SK-N-SH (cell line): Measurements from ENCODE around the gene TBCD.

Source experiments
- CHD2 ChIP-seq: fragments of 150-350 bp; IDR thresholded peaks from 2 replicates; pipeline ENCODE4 v1.6.1; 2018; ENCODE audit warnings: low read length; ENCODE audit not compliant: partially characterized antibody
- CTCF ChIP-seq: fragments of 200-600 bp; sonication (generic); IDR thresholded peaks from 2 replicates; pipeline ENCODE4 v1.6.1; 2017; ENCODE audit warnings: antibody characterized with exemption, mild to moderate bottlenecking, moderate library complexity
- EZH2phosphoT487 ChIP-seq: fragments of 200-600 bp; sonication (generic); IDR thresholded peaks from 2 replicates; pipeline ENCODE4 v1.6.1; 2017; ENCODE audit warnings: low read depth, mixed run types, mild to moderate bottlenecking, antibody characterized with exemption, moderate library complexity, borderline replicate concordance
- FOSL2 ChIP-seq: IDR thresholded peaks from 2 replicates; pipeline ENCODE4 v1.4.0; 2012; ENCODE audit warnings: low read depth, mild to moderate bottlenecking, moderate library complexity, borderline replicate concordance
- GABPA ChIP-seq: IDR thresholded peaks from 2 replicates; pipeline ENCODE4 v1.4.0; 2012; ENCODE audit warnings: low read depth, mild to moderate bottlenecking
- MAX ChIP-seq: IDR thresholded peaks from 2 replicates; pipeline ENCODE4 v1.4.0; 2012; ENCODE audit warnings: low read depth
- POLR2AphosphoS5 ChIP-seq: IDR thresholded peaks from 2 replicates; pipeline ENCODE4 v1.6.1; 2012; ENCODE audit warnings: low read depth, low read length
- RCOR1 ChIP-seq: fragments of 150-350 bp; IDR thresholded peaks from 2 replicates; pipeline ENCODE4 v1.6.1; 2017; ENCODE audit warnings: antibody characterized with exemption, low read length
- REST ChIP-seq: IDR thresholded peaks from 2 replicates; pipeline ENCODE4 v1.6.1; 2012; ENCODE audit warnings: mild to moderate bottlenecking, low read depth, low read length, moderate library complexity
- RXRA ChIP-seq: IDR thresholded peaks from 2 replicates; pipeline ENCODE4 v1.4.0; 2012; ENCODE audit warnings: low read depth, mild to moderate bottlenecking, borderline replicate concordance
- SMC3 ChIP-seq: IDR thresholded peaks from 2 replicates; pipeline ENCODE4 v1.6.1; 2012; ENCODE audit warnings: low read depth, low read length, improper control_type of control experiment
- TEAD4 ChIP-seq: IDR thresholded peaks from 2 replicates; pipeline ENCODE4 v1.4.0; 2012; ENCODE audit warnings: mild to moderate bottlenecking, borderline replicate concordance; ENCODE audit not compliant: insufficient read depth
- YY1 ChIP-seq: IDR thresholded peaks from 2 replicates; pipeline ENCODE4 v1.4.0; 2012; ENCODE audit warnings: low read depth, mild to moderate bottlenecking

- TF ChIP-seq RXRA (no peak), CTCF (no peak), MAX (no peak), GABPA (no peak), POLR2AphosphoS5 (no peak), RCOR1 (no peak), EZH2phosphoT487 (no peak), REST (no peak), CHD2 (no peak), YY1 (no peak), TEAD4 (no peak), FOSL2 (no peak), SMC3 (no peak)
These were observed 169.6 kb downstream of the TBCD start for GRCh38 chr17:82921426-82921825.
